ENCODE measurements around the gene NR3C1.
"Not testable (repeated sequence)": the region's sequence is repeated elsewhere in the genome, so short reads cannot be mapped to it uniquely, and the experiment has no call there.

NR3C1 gene

DNA sequence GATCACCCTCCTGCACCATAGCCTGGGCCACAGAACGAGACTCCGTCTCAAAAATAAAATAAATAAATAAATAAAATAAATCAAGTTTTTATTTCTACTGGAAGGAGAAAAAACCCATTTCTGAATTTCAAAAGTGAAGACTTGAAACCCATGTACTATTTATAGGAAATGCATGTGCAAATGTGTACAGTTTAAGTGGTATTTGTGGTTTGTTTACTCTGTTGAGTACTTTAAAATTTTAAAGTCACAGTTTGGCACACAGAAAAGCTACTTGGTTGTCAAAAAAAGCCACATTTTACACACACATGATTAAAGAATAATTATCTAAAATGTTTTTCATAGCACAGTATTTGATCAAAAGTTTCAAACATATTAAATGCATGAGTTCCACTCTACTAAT lies 43.6 kb downstream of the NR3C1 start:
- no peak for DNase-seq

- no peak for DNase-seq
Measured at GRCh38 chr5:143356855-143357583, 46.5 kb downstream of the NR3C1 start.

DNA sequence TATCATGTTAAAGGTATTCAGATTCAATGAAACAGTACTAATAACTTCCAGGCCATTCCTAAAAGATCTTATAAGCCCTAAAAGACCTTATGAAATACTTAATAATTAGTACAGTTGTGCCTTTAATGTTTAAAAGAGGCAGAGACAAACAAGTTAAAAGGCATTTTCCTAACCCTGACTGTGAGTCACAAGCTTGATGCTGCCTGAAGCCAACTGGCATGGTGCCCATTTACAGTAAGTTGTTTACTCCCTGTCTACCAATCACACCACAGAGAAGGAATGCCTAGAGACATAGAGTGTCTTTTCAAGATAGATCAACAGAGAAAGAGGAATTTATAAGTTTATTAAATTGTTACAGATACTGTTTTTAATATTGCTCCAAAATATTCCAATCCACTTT lies 47.8 kb downstream of the NR3C1 start:
- DNase-seq: peak; percentile 31

GRCh38 chr5:143354025-143354424 lies 49.5 kb downstream of the NR3C1 start:
- no peak for DNase-seq

DNA sequence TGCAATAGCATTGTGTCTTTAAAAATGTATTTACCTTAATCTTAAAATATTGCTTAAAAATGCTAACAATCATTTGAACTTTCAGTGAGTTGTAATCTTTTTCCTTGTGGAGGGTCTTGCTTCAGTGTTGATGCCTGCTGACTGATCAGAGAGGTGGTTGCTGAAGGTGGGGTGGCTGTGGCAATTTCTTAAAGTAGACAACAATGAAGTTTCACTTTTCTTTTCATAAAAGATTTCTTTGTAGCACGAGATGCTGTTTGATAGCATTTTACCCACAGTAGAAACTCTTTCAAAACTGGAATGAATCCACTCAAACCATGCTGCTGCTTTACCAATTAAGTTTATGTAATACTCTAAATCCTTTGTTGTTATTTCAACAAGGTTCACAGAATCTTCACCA lies 50.8 kb downstream of the NR3C1 start:
- no peak for DNase-seq

DNA sequence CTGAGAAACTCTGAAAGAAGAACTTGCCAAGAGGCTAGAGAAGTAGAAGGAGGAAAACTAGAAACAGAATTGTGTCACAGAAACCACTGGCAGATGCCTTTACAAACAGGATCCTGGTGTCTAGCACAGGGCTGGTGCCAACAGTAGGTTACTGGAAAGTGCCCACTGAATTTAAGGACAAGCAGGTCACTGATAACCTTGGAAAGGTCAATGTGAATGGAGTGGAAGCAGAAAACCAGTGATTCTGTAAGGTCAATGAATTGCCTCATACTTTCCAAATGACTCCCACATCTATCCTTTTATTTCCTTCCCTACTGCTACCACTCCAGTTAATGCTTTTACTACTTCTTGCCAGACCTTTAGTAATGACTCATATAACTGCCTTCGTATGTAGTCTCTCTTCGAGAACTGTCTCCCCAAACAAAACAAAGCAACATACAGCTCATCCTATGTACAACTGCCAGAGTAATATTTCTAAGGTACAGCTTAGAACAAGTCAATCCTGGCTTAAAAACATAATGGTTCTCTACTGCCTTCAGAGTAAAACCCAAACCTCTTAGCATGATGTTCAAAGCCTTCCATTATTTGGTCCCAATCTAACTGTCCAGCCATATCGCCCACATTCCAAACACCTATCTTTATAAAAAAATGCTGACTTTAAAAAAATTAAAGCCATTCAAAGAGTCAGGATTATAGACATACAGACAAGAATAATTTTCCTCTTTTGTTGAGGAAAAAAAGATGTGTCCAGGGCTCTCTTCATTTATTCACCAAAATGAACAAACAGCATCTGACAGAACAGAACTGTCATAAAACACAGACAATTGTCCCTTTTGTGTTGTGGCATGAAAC lies 52.5 kb downstream of the NR3C1 start:
- no peak for DNase-seq

- DNase-seq: no peak
Measured at GRCh38 chr5:143350341-143350740, 53.1 kb downstream of the NR3C1 start.

- DNase-seq: no peak
Measured at GRCh38 chr5:143349177-143349576, 54.3 kb downstream of the NR3C1 start.

- DNase-seq: no peak
Measured at GRCh38 chr5:143347698-143348344, 55.7 kb downstream of the NR3C1 start.

GRCh38 chr5:143347046-143347445 lies 56.4 kb downstream of the NR3C1 start:
- DNase-seq: no peak

DNA sequence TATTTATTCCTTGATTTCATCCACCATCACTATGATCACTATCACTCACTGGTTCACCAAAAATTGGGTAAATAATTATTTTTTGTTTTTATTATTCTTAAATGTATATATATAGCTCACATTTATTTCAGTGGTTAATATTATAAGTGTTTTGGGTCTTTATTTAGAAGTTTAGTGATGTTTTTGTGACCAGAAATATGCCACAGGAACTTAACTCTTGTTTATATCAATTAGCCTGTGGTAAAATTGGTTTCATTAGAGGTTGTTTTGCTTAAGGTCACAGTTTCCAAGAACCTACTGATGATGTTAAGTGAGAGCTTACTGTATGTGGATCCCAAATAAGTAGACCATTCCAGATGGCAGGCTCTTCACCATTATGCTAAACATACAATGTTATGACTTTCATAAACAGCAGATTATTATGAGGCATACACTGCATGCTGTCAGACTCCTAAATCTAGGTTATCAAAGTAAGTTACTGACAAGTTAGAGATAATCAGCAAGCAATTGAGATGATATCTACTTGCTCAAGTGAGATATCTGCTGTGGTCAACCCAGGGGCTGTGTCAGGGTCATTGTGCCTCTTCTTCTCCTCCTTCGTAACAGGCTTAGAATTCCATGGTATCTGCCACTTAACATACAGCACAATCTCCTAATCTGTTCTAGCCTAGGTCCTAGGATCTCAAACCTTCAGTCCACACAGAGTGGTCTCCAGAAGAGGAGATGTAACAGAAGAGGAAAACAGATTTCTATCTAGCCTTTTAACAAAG lies 57.6 kb downstream of the NR3C1 start:
- DNase-seq: no peak

DNA sequence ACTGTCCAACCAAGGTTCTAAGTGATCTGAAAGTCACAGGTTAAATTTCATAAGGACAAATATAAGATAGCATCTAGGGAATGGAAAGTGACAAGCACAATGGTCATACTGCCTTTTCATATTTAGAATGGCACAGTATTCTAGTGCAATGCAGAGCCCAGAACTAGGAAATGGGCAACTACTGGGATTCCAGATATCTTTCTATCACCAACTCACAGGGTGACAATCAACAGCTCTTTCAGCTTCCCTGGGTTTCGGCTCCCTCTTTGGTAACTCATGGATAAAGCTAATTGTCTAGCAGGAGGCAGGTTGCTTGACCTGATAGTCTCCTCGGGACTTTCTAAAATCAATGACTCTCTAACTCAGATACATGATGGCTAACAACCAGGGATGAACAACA lies 60.4 kb downstream of the NR3C1 start:
- no peak for DNase-seq

DNA sequence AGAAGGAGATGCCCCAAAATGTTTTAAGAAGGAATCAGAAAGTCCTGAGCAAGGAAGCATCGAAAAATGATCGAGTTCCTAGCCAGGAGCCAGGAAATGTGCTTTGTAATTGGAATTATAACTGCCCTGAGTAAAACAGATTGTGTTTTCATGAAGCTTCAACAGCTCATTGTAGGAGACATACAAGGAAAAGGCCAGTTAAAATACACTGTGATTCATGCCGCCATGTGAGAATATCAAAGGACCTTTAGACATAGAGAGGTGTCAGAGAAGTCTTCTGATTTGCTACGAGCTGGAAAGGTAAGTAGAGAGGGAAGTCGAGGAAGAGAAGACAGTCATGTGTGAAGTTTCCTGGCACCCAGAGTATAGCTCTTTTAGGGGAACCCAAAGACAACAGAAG lies 60.9 kb downstream of the NR3C1 start:
- DNase-seq: no peak

DNA sequence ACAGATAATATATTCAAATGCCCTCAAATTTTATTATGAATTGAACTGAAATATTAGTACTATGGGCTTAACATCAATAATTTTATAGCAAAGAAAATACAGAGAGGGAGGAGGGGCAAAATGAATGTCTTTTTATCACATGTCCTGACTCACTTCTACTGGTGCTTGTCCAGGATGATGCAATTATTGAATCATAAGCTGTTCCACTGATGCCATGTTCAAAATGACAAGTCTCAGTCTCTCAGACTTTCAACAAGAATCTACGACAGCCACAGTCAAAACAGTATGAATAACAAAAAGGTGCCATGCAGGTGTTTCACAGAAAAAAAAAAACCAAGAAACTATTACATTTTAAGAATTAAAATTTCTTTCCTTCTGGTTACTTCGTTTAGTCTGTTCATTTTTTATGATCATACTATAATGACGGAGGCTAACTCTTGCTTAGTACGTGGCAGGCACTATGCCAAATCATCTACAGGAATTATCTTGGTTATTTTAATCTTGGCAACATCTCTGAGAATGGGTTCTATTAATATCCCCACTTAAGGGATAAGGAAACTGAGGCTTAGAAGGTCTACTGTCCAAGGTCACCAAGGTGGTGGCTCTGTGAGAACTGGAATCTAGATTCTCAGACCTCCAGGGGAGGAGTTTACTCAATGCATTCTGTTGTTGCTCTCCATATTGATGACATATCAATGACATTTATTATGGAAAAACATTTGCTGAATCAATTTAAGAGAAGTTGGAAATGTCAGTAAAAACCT lies 61.5 kb downstream of the NR3C1 start:
- DNase-seq: no peak

GRCh38 chr5:143340891-143341685 lies 62.4 kb downstream of the NR3C1 start:
- no peak for DNase-seq

- DNase-seq: no peak
Measured at GRCh38 chr5:143338658-143339366, 64.7 kb downstream of the NR3C1 start.

GRCh38 chr5:143337946-143338345 lies 65.5 kb downstream of the NR3C1 start:
- DNase-seq: no peak

GRCh38 chr5:143336485-143336884 lies 67.0 kb downstream of the NR3C1 start:
- DNase-seq: no peak

- no peak for DNase-seq
Measured at GRCh38 chr5:143334903-143335302, 68.6 kb downstream of the NR3C1 start.

DNA sequence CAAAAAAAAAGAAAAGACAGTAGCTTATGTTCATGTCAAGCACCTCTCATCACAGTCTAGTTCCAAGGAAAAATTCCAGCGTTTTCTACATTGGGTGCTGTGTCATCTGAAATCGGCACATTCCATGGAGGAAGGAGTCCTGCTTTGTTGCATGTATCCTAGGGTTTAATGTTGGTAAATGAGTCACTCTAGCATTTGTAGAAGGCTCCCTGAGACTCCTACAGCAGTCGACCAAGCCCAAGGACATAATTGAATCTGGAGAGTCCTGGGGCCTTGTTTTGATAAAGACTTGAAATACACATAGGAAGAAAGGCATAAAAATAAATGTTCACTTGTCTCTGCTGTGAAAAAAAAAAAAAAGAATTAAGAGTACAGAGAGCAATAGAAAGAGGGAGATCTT lies 69.1 kb downstream of the NR3C1 start:
- DNase-seq: not testable (repeated sequence)

- DNase-seq: no peak
Measured at GRCh38 chr5:143331956-143332355, 71.5 kb downstream of the NR3C1 start.
